HepG2 (cell line): ENCODE data around the gene SAMD14. TPM values are rescaled to one million over a fixed set of nuclear protein-coding genes. Genes with fewer than 3 reads are reported as not detected.

ENCODE experiments used
- ARID4A ChIP-seq: sonication (generic); formaldehyde crosslinking; IDR thresholded peaks from 2 replicates; pipeline ENCODE4 v1.5.0; 2020; ENCODE audit warnings: mild to moderate bottlenecking, missing genetic modification reagents, borderline replicate concordance
- ATF4 ChIP-seq, 2 experiments: fragments of 450-650 bp in 1 of 2; sonication (generic) in 1 of 2; formaldehyde crosslinking; IDR thresholded peaks; 2 replicates each; pipeline versions ENCODE4 v1.5.0 to v1.8.0; 2020 to 2022; ENCODE audit warnings: mild to moderate bottlenecking in 1 of 2, missing genetic modification reagents in 1 of 2
- ATF7 ChIP-seq, 2 experiments: fragments of 450-650 bp in 1 of 2; sonication (generic) in 1 of 2; formaldehyde crosslinking in 1 of 2; IDR thresholded peaks; 2 replicates each; pipeline versions ENCODE4 v1.4.0 to v1.6.1; 2016 to 2020; ENCODE audit warnings: antibody characterized with exemption in 1 of 2, mild to moderate bottlenecking in 1 of 2, missing genetic modification reagents in 1 of 2
- FOXO1 ChIP-seq: sonication (generic); formaldehyde crosslinking; IDR thresholded peaks from 2 replicates; pipeline ENCODE4 v1.4.0; 2020; ENCODE audit warnings: missing genetic modification reagents
- FOXP1 ChIP-seq, 2 experiments: fragments of 450-650 bp in 1 of 2; IDR thresholded peaks; 2 replicates each; pipeline ENCODE4 v1.6.1; 2017 to 2018; ENCODE audit warnings: antibody characterized with exemption in 1 of 2
- LBX2 ChIP-seq: sonication (generic); formaldehyde crosslinking; IDR thresholded peaks from 2 replicates; pipeline ENCODE4 v1.5.0; 2020; ENCODE audit warnings: missing genetic modification reagents, mild to moderate bottlenecking, borderline replicate concordance
- MXI1 ChIP-seq: IDR thresholded peaks from 3 replicates; pipeline ENCODE4 v1.6.1; 2012; ENCODE audit warnings: low read depth, low read length, inconsistent platforms, borderline replicate concordance
- NR1H2 ChIP-seq: sonication (generic); formaldehyde crosslinking; IDR thresholded peaks from 2 replicates; pipeline ENCODE4 v1.8.1; 2022; ENCODE audit warnings: low read depth, missing genetic modification reagents, borderline replicate concordance
- RCOR2 ChIP-seq: IDR thresholded peaks from 2 replicates; pipeline ENCODE4 v1.6.1; 2016; ENCODE audit warnings: missing biosample characterization, missing genetic modification reagents
- TAF15 ChIP-seq: fragments of 200-400 bp; formaldehyde crosslinking; IDR thresholded peaks from one replicate; pipeline ENCODE4 v1.6.1; 2018; ENCODE audit warnings: mild to moderate bottlenecking, low read depth, low read length; ENCODE audit not compliant: poor library complexity, severe bottlenecking
- ZFX ChIP-seq: sonication (generic); formaldehyde crosslinking; IDR thresholded peaks from 2 replicates; pipeline ENCODE4 v1.4.0; 2020; ENCODE audit warnings: mild to moderate bottlenecking, low read depth, missing genetic modification reagents, moderate library complexity
- ZKSCAN8 ChIP-seq: IDR thresholded peaks from 2 replicates; pipeline ENCODE4 v1.6.1; 2016; ENCODE audit warnings: borderline replicate concordance, missing genetic modification reagents, missing compliant biosample characterization
- ZNF143 ChIP-seq: sonication (generic); formaldehyde crosslinking; IDR thresholded peaks from 2 replicates; pipeline ENCODE4 v1.4.0; 2020; ENCODE audit warnings: missing genetic modification reagents
- ZNF317 ChIP-seq: sonication (generic); formaldehyde crosslinking; IDR thresholded peaks from 2 replicates; pipeline ENCODE4 v1.5.0; 2020; ENCODE audit warnings: mild to moderate bottlenecking, missing genetic modification reagents
- ZNF414 ChIP-seq: sonication (generic); formaldehyde crosslinking; IDR thresholded peaks from 2 replicates; pipeline ENCODE4 v1.5.0; 2020; ENCODE audit warnings: missing genetic modification reagents
- ZNF672 ChIP-seq: sonication (generic); formaldehyde crosslinking; IDR thresholded peaks from 2 replicates; pipeline ENCODE4 v1.8.1; 2022; ENCODE audit warnings: missing genetic modification reagents
- ZNF768 ChIP-seq: sonication (generic); formaldehyde crosslinking; IDR thresholded peaks from 2 replicates; pipeline ENCODE4 v1.4.0; 2020; ENCODE audit warnings: missing genetic modification reagents
- ZNF839 ChIP-seq: sonication (generic); formaldehyde crosslinking; IDR thresholded peaks from 2 replicates; pipeline ENCODE4 v1.4.0; 2020; ENCODE audit warnings: missing genetic modification reagents, mild to moderate bottlenecking, borderline replicate concordance
- ZUFSP ChIP-seq: sonication (generic); formaldehyde crosslinking; IDR thresholded peaks from 2 replicates; pipeline ENCODE4 v1.9.0; 2021; ENCODE audit warnings: missing genetic modification reagents, mild to moderate bottlenecking, borderline replicate concordance
- polyA plus RNA-seq, 8 experiments: library from polyadenylated mRNA; depleted of rRNA in 3 of 8; stranded (reverse) in 7 of 8; unstranded in 1 of 8; fragments of >200 nt; fragmentation: Illumina TruSeq in 4 of 8; extraction: Trizol in 4 of 8; gene quantifications; 2 replicates each; pipeline versions ENCODE4 v1.2.1 to v1.2.3, GENCODE V29; 2011 to 2016; ENCODE audit warnings: low read depth in 4 of 8, missing spikeins in 1 of 8, mixed read lengths in 1 of 8; ENCODE audit not compliant: insufficient read depth in 1 of 8
- total RNA-seq, 5 experiments: library from RNA; depleted of rRNA; stranded (reverse); fragments of >200 nt; fragmentation: Illumina TruSeq; extraction: Trizol; gene quantifications; 2 replicates each; pipeline ENCODE4 v1.2.3, GENCODE V29; 2016; ENCODE audit warnings: low read depth in 1 of 5

The SAMD14 gene
- total and polyA plus RNA-seq, 2 of the 13 experiments (the other 11 are each of a cell fraction or from before 2014, with no cell fraction given), result 0.07 to 0.22 TPM

- no peak for TF ChIP-seq ZNF768
- no peak for TF ChIP-seq ZNF414
- no peak for TF ChIP-seq FOXP1 (IDR thresholded peaks at IDR 0.05)
- TF ChIP-seq FOXP1 (CRISPR knock-in tag; IDR thresholded peaks at IDR 0.05), result no peak; the same call in 1 of the 2 replicates
- no peak; a peak in 1 of 4 replicates for TF ChIP-seq ATF4 (CRISPR knock-in tag; IDR thresholded peaks at IDR 0.05)
- peak; percentile 59 for TF ChIP-seq ZNF143 (CRISPR knock-in tag)
- no peak for TF ChIP-seq MXI1
- TF ChIP-seq ZKSCAN8 (CRISPR knock-in tag), result no peak
- TF ChIP-seq LBX2, result no peak
- no peak for TF ChIP-seq FOXO1
- no peak for TF ChIP-seq NR1H2 (CRISPR knock-in tag)
- no peak for TF ChIP-seq RCOR2 (CRISPR knock-in tag)
- TF ChIP-seq TAF15, result no peak
- no peak for TF ChIP-seq ZUFSP (CRISPR knock-in tag)
- no peak; the same call in 1 of the 2 replicates for TF ChIP-seq ZNF839 (CRISPR knock-in tag)
- peak; percentile 62; the same call in 1 of the 2 replicates for TF ChIP-seq ZFX (CRISPR knock-in tag)
- no peak for TF ChIP-seq ZNF672 (CRISPR knock-in tag)
- TF ChIP-seq ARID4A (CRISPR knock-in tag), result 0 out of 2 replicates have a peak, but pooled peaks have one; percentile 34
- TF ChIP-seq ATF7 (IDR thresholded peaks at IDR 0.05), result no peak
- TF ChIP-seq ATF7 (CRISPR knock-in tag; IDR thresholded peaks at IDR 0.05), result no peak
- no peak for TF ChIP-seq ZNF317 (CRISPR knock-in tag)
Measured at GRCh38 chr17:50133028-50133768, 3.2 kb upstream of the SAMD14 start (continued).
